ENCODE measurements around the gene PDCD4. TPM values are rescaled to one million over a fixed set of nuclear protein-coding genes. Genes with fewer than 3 reads are reported as not detected.

PDCD4 gene
- total RNA-seq, 1 donor from 2014 or later: 10.3 TPM

DNA sequence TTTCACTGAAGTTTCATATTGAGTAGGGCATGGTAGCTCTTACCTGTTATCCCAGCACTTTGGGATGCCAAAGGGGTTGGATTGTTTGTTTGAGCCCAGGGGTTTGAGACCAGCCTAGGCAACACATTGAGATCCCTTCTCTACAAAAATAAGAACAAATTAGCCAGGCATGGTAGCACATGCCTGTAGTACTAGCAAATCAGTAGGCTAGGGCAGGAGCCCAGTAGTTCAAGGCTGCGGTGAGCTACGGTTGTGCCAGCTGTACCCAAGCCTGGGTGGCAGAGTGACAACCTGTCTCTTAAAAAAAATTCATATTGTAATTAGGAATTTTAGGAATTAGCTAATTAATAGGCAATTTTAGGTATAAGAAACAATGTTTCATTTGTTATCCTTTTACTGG is 29.3 kb downstream of the PDCD4 start:
- intact Hi-C loops (cut with DNase I): no loop called here
- H3K36me3 ChIP-seq: peaks cover 24 to 53% of the 10 kb centered on the region in 2 donors
- no peak for DNase-seq (ENCODE audit: low spot score in 2 of 2)
- H3K4me3 ChIP-seq: no peak overlapping the region
- no peaks in the 10 kb centered on the region for H3K4me1 ChIP-seq
- no peak overlapping the region for H3K27ac ChIP-seq
- no peaks in the 10 kb centered on the region for H3K9me3 ChIP-seq
- H3K27me3 ChIP-seq: no peaks in the 10 kb centered on the region
- no peak for TF ChIP-seq CTCF (IDR thresholded peaks at IDR 0.05)

- H3K4me1 ChIP-seq: no peaks in the 10 kb centered on the region
- DNase-seq (ENCODE audit: low spot score in 2 of 2): no peak
- intact Hi-C loops (cut with DNase I): no loop called here
- no peak overlapping the region for H3K27ac ChIP-seq
- TF ChIP-seq CTCF (IDR thresholded peaks at IDR 0.05): no peak
- no peaks in the 10 kb centered on the region for H3K9me3 ChIP-seq
- no peak overlapping the region for H3K4me3 ChIP-seq
- H3K36me3 ChIP-seq: peaks cover 21 to 44% of the 10 kb centered on the region in 2 donors
- no peaks in the 10 kb centered on the region for H3K27me3 ChIP-seq
Observed at GRCh38 chr10:110901954-110902819, 30.5 kb downstream of the PDCD4 start.

GRCh38 chr10:110903280-110904278 is 31.9 kb downstream of the PDCD4 start:
- Histone ChIP-seq H3K36me3 (peaks cover 17 to 35% of the 10 kb centered on the region in 2 donors), H3K9me3 (no peaks in the 10 kb centered on the region), H3K27ac (no peak overlapping the region), H3K27me3 (no peaks in the 10 kb centered on the region), H3K4me1 (no peaks in the 10 kb centered on the region), H3K4me3 (no peak overlapping the region)
- no peak for DNase-seq (ENCODE audit: low spot score in 2 of 2)
- no peak for TF ChIP-seq CTCF (IDR thresholded peaks at IDR 0.05)
- intact Hi-C loops (cut with DNase I): no loop called here

- no peak for TF ChIP-seq CTCF (IDR thresholded peaks at IDR 0.05)
- no peak overlapping the region for H3K27ac ChIP-seq
- intact Hi-C loops (cut with DNase I): loop anchor here (10.0 kb wide), 1 partner anchor 415 kb away; the partner anchor contains the start of gene DUSP5
- no peaks in the 10 kb centered on the region for H3K36me3 ChIP-seq
- no peak overlapping the region for H3K4me3 ChIP-seq
- DNase-seq (ENCODE audit: low spot score in 2 of 2): no peak
- H3K9me3 ChIP-seq: no peaks in the 10 kb centered on the region
- H3K4me1 ChIP-seq: no peaks in the 10 kb centered on the region
- H3K27me3 ChIP-seq: no peaks in the 10 kb centered on the region
Observed at GRCh38 chr10:110910138-110910537, 38.4 kb downstream of the PDCD4 start.

DNA sequence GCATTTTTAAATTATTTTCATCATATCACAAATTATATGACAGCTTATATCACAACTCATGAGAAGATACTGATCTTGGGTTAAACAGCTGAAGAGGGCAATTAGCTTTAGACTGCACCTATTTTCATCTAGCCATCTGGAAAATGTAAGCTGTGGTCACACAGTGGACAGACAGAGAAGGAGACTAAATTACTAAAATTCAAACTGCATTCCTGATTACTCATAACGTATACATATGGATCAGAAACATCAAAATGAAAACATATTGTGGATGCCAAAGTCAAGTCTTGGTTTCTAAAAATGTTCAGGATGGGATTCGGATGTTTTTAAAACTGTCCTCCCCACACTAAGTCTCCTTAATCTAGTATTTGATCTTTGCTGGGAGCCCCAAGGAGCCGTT is 40.6 kb downstream of the PDCD4 start:
- no peaks in the 10 kb centered on the region for H3K27me3 ChIP-seq
- no peak overlapping the region for H3K4me3 ChIP-seq
- no peak overlapping the region for H3K27ac ChIP-seq
- intact Hi-C loops (cut with DNase I): loop anchor here (10.0 kb wide), 1 partner anchor 418 kb away; the partner anchor contains the start of gene DUSP5
- no peak for TF ChIP-seq CTCF (IDR thresholded peaks at IDR 0.05)
- H3K9me3 ChIP-seq: no peaks in the 10 kb centered on the region
- no peak for DNase-seq (ENCODE audit: low spot score in 2 of 2)
- H3K4me1 ChIP-seq: no peaks in the 10 kb centered on the region
- no peaks in the 10 kb centered on the region for H3K36me3 ChIP-seq

All from ascending aorta (tissue), 2 donors.